K562 (cell line): Measurements from ENCODE around the gene SLC6A20. TPM values are rescaled to one million over a fixed set of nuclear protein-coding genes. Genes with fewer than 3 reads are reported as not detected.

Source experiments
- CUX1 ChIP-seq: fragments of 200-800 bp; sonication (Bioruptor generic); IDR thresholded peaks from 2 replicates; pipeline ENCODE4 v1.6.1; 2016; ENCODE audit warnings: missing genetic modification characterization, missing compliant biosample characterization
- DEAF1 ChIP-seq: fragments of 450-650 bp; formaldehyde crosslinking; IDR thresholded peaks from 2 replicates; pipeline ENCODE4 v1.4.0; 2020; ENCODE audit warnings: mild to moderate bottlenecking, moderate library complexity
- EGR1 ChIP-seq: fragments of 450-650 bp; conservative IDR thresholded peaks from 2 replicates; pipeline ENCODE4 v1.6.1; 2017; ENCODE audit warnings: mild to moderate bottlenecking
- EHMT2 ChIP-seq: fragments of 450-650 bp; IDR thresholded peaks from 2 replicates; pipeline ENCODE4 v1.6.1; 2018; ENCODE audit warnings: antibody characterized with exemption
- FOXP4 ChIP-seq: sonication (generic); formaldehyde crosslinking; IDR thresholded peaks from 2 replicates; pipeline ENCODE4 v1.8.0; 2022; ENCODE audit warnings: mild to moderate bottlenecking, missing genetic modification reagents, borderline replicate concordance
- JUNB ChIP-seq: fragments of 450-650 bp; formaldehyde crosslinking; conservative IDR thresholded peaks from 2 replicates; pipeline ENCODE4 v1.4.0; 2020; ENCODE audit warnings: mild to moderate bottlenecking
- JUND ChIP-seq, 2 experiments: IDR thresholded peaks; 2 replicates in 1 of 2; 3 replicates in 1 of 2; pipeline ENCODE4 v1.6.1; 2011; ENCODE audit warnings: borderline replicate concordance in 2 of 2, low read depth in 2 of 2, low read length in 2 of 2, improper control_type of control experiment in 1 of 2, missing biosample characterization in 1 of 2, missing genetic modification characterization in 1 of 2, missing genetic modification reagents in 1 of 2
- KLF1 ChIP-seq: fragments of 450-650 bp; IDR thresholded peaks from 2 replicates; pipeline ENCODE4 v1.6.1; 2016; ENCODE audit warnings: missing genetic modification characterization, missing compliant biosample characterization
- PHTF2 ChIP-seq: fragments of 250-450 bp; sonication (Bioruptor Pico); IDR thresholded peaks from 2 replicates; pipeline ENCODE4 v1.5.0; 2021; ENCODE audit warnings: mild to moderate bottlenecking
- PKNOX1 ChIP-seq: fragments of 450-650 bp; IDR thresholded peaks from 2 replicates; pipeline ENCODE4 v1.6.1; 2016
- POLR2B ChIP-seq: fragments of 450-650 bp; IDR thresholded peaks from 2 replicates; pipeline ENCODE4 v1.6.1; 2018; ENCODE audit warnings: low read depth; ENCODE audit not compliant: partially characterized antibody
- RBM34 ChIP-seq: fragments of 200-400 bp; formaldehyde crosslinking; IDR thresholded peaks from 2 replicates; pipeline ENCODE4 v1.6.1; 2018; ENCODE audit warnings: low read length, borderline replicate concordance; ENCODE audit not compliant: insufficient read depth
- TEAD1 ChIP-seq, 2 experiments: fragments of 450-650 bp in 1 of 2; sonication (generic) in 1 of 2; formaldehyde crosslinking; IDR thresholded peaks; 2 replicates each; pipeline versions ENCODE4 v1.4.0 to v1.8.0; 2020 to 2022; ENCODE audit warnings: mild to moderate bottlenecking in 2 of 2, missing genetic modification reagents in 1 of 2
- ZBTB7A ChIP-seq: IDR thresholded peaks from 2 replicates; pipeline ENCODE4 v1.6.1; 2011; ENCODE audit warnings: low read depth, mild to moderate bottlenecking, low read length, moderate library complexity, borderline replicate concordance; ENCODE audit not compliant: control insufficient read depth
- polyA plus RNA-seq, 8 experiments: library from polyadenylated mRNA; depleted of rRNA in 4 of 8; stranded (reverse) in 5 of 8; unstranded in 3 of 8; fragments of >200 nt; fragmentation: Nextera tagmentation in 2 of 8; fragmentation: Illumina TruSeq in 1 of 8; extraction: Ambion mirVana in 2 of 8; extraction: Trizol in 1 of 8; gene quantifications; 2 replicates each; pipeline versions ENCODE4 v1.2.1 to v1.2.3, GENCODE V29; 2011 to 2014; ENCODE audit warnings: inconsistent platforms in 1 of 8, missing spikeins in 1 of 8
- total RNA-seq, 7 experiments: library from RNA; depleted of rRNA in 6 of 7; stranded (reverse); fragments of >200 nt in 6 of 7; fragmentation: Illumina TruSeq in 2 of 7; extraction: Trizol in 2 of 7; gene quantifications; 2 replicates each; pipeline versions ENCODE4 v1.2.1 to v1.2.3, GENCODE V29; 2011 to 2021; ENCODE audit warnings: low replicate concordance in 1 of 7

Gene SLC6A20
- total and polyA plus RNA-seq, 9 of the 15 experiments (the other 6 are each of a cell fraction or from before 2014, with no cell fraction given): not detected

- TF ChIP-seq CUX1 (CRISPR knock-in tag) (no peak), PKNOX1 (no peak), PHTF2 (CRISPR knock-in tag) (no peak), DEAF1 (CRISPR knock-in tag) (peak; percentile 70), POLR2B (no peak), TEAD1 (CRISPR knock-in tag; IDR thresholded peaks at IDR 0.05) (0 out of 4 replicates have a peak, but pooled peaks of 1 of the 2 experiments have one; percentile 10), EGR1 (no peak), JUND (IDR thresholded peaks at IDR 0.05; ENCODE audit: borderline replicate concordance, low read depth, low read length) (peak; percentile 30), JUND (tag; IDR thresholded peaks at IDR 0.05; ENCODE audit: borderline replicate concordance, low read depth, low read length) (0 out of 3 replicates have a peak, but pooled peaks have one; percentile 15), RBM34 (no peak), KLF1 (tag) (0 out of 2 replicates have a peak, but pooled peaks have one; percentile 20), EHMT2 (no peak), JUNB (no peak), FOXP4 (CRISPR knock-in tag) (0 out of 2 replicates have a peak, but pooled peaks have one; percentile 28), ZBTB7A (peak; percentile 40; the same call in 1 of the 2 replicates)
Measured at GRCh38 chr3:45760878-45761711, 35.2 kb downstream of the SLC6A20 start (continued).
